G401 (cell line): ENCODE results near the gene RHOB. TPM values are rescaled to one million over a fixed set of nuclear protein-coding genes. Genes with fewer than 3 reads are reported as not detected.
"Not testable (repeated sequence)": the region's sequence is repeated elsewhere in the genome, so short reads cannot be mapped to it uniquely, and the experiment has no call there.

Source experiments
- DNase-seq: peaks from one replicate; pipeline ENCODE4 v3.0.0-alpha.2; 2015; ENCODE audit warnings: low spot score
- in situ Hi-C: cut with HindIII; loops from 2 replicates; pipeline ENCODE4 v1.10.0; 2016; ENCODE audit warnings: low sequenced_read_pairs, mixed read lengths
- total RNA-seq: library from RNA; depleted of rRNA; stranded (reverse); fragments of >200 nt; shearing (Covaris generic); gene quantifications from 2 replicates; pipeline ENCODE4 v1.2.3, GENCODE V29; 2014

RHOB gene
- total RNA-seq, 1 experiment from 2014 or later = 317 TPM

DNA sequence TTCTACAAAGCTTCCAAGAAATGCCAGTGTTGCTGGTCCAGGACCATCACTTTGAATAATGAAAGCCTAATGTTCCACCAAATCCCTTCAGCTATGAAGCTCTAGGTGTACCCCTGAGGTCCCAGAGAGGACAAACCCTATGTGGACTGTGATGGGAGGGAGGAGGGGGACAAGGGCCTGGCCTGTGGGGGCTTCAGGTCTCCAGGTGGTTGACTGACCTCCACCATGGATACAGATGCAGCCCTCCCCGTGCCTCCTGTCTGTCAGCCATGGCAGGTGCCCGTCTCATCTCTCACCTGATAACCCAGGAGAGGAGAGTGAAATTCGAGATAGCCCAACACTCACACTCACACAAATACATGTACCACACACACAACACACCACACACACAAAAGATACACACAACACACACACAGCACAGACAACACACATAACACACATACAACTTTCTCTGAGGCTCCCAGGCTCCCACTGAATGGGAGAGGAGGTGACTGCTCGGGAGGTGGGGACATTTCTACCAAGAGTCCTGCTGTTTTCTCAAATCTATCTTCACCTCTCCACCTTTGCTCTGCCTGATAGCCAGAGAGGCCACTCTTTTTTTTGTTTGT is 12.8 kb upstream of the RHOB start:
- no peak for DNase-seq
- in situ Hi-C loops = no loop called here

DNA sequence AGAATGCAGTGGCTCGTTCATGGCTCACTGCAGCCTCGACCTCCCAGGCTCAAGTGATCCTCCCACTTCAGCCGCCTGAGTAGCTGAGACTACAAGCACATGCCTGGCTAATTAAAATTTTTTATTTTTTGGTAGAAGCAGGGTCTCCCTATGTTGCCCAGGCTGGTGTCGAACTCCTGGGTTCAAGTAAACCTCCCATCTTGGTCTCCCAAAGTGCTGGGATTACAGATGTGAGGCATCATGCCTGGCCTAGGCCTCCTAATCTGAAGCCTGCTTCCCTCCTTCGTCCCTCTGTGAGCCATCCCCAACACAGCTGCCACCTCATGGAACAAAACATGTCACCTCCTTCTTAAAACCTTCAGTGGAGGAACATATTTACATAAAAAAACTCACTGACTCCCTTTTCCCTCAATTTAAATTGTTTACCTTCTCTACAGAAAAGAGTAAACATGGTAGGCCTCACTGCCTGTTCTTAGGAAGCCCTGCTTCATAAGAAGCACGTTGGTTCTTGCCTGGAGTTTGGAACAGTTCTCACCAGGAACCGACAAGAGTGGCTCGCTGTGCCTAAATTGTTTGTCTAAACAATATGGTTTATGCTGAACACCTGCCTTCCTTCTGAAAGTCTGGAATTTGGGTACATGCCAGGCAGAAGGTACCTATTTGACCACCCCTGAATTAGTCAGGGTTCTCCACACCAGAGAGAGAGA is 12.1 kb upstream of the RHOB start:
- in situ Hi-C loops = no loop called here
- DNase-seq = no peak

DNA sequence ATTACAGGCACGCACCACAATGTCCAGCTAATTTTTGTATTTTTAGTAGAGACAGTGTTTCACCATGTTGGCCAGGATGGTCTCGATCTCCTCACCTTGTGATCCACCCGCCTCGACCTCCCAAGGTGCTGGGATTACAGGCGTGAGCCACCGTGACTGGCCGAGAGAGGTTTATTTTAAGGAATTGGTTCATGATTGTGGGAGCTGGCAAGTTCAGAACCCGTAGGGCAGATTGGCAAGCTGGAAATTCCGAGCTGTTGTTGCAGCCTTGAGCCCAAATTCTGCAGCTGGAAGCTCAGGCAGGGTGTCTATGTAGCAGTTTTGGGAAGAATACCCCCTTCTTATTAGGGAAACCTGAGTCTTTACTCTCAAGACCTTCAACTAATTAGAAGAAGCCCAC is 11.4 kb upstream of the RHOB start:
- in situ Hi-C loops = not testable (repeated sequence)

DNA sequence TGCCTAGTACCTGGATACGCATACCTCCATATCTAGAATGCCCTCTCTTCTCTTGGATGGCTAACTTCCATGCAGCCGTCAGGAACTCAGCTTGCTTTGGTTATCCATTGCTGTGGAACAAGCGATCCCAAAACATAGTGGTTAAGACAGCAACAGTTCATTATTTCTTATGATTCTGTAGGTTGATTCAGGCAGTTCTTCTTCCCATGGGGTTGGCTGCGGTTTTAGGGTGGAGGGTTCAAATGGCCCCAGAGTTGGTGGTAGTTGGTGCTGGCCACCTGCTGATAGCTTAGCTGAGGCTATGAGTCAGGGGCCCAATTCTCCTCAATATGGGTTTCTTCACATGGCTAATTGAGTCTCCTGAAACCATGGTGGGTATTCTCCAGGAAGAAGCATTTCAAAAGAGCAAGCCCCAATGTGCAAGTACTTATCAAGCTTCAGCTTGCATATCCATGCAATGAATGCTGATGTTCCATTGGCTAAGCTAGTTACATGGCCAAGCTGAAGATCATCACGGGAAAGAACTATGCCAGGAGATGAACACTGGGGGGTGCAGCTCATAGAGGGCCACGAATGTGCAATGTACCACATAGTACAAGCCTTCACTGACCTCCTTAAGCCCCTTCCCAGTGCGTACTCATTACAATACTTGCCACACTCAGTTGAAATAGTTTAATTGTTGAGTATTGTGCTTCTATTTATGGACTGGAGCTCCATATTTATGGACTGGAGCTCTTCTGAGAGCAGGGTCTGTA is 10.0 kb upstream of the RHOB start:
- DNase-seq = no peak
- in situ Hi-C loops = no loop called here

More for the DNA sequence above, 11.4 kb upstream of the RHOB start:
- DNase-seq = not testable (repeated sequence)

DNA sequence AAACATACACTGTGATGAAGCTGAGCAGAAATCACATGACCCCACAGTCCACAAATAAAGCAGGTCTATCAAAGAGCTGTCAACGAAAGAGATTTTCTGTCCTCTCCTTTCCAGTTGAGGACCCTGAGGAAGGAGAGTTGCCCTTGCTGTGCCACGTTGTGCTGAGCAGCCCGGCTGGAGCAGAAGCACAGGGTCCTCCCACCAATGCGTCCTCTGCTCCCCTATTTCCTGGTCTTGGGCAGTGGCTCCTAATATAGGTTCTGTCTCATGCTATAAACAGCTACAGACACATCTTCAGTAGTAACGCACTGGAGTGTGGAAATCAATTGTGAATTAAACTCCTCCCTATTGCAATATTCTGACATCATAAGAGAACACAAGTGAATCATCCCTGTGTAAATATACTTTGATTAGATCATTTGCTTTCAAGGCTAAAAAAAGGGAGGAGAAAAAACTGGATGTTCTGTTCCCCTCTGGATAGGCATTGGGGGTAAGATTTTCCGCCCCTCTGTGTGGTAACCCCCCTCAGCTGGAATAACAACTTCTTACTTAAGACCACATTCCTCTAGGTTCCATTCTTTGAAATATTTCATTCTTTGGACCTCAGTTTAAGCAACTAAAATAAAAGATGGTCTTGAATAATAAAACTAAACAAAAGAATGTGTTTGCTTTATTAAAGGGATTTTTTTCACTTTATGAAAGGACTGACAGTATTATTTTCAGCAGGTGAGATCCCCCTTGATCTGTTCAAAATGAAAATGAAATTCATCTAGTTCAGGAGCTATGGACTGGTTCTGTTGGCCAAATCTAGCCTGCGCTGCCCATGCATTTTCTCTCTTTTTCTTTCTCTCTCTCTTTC is 8.3 kb upstream of the RHOB start:
- in situ Hi-C loops = no loop called here
- no peak for DNase-seq

DNA sequence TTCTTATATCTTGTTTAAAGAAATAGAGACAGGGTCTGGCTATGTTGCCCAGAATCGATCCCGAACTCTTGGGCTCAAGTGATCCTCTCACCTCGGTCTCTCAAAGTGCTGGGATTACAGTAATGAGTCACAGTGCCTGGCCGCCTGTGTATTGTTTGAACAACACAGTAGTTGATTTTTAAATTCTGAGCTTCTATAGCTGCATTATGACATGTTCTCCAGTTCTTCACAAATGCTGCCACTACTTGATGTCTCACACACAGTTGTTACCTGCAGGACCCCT is 7.7 kb upstream of the RHOB start:
- in situ Hi-C loops = no loop called here
- DNase-seq = no peak

DNA sequence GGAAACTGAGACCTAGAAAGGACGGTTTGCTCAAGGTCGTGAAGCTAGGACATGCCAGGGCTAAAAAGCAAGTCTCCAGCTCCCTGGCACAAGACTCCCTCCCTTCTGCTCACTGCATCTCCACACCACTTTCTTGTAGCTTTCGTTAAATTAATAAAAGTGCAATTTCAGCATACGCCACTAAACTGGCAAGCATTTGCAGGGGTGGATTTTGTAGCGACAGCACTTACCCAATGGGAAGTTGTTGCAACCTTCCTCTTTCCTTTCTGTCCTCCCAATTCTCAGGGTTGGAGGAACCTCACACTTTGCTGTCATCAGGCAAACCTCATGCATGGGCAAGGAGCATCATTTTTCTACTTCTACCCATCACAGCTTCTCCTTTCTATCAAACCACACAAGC is 7.4 kb upstream of the RHOB start:
- no peak for DNase-seq
- in situ Hi-C loops = no loop called here

DNA sequence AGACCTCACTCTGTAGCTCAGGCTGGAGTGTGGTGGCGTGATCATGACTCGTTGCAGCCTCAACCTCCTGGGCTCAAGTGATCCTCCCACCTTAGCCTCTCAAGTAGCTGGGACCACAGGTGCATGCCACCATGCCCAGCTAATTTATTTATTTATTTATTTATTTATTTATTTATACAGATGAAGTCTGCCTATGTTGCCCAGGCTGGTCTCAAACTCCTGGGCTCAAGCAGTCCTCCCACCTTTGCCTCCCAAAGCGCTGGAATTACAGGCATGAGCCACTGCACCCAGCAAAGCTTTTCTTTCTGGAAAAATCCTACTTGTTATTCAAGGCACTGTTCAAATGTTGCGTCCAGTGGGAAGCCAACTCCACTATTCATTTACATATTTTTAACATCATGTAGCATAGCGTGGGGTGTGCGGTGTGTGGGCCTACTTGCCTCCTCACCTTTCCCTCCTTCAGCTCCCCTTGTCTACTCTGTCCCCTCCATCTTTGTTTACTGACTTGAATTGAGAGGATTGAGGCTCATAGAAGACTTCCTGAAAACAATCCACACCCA is 6.8 kb upstream of the RHOB start:
- in situ Hi-C loops = loop anchor here (5.0 kb wide), 1 partner anchor 197 kb away; no protein-coding TSS in a partner anchor

DNA sequence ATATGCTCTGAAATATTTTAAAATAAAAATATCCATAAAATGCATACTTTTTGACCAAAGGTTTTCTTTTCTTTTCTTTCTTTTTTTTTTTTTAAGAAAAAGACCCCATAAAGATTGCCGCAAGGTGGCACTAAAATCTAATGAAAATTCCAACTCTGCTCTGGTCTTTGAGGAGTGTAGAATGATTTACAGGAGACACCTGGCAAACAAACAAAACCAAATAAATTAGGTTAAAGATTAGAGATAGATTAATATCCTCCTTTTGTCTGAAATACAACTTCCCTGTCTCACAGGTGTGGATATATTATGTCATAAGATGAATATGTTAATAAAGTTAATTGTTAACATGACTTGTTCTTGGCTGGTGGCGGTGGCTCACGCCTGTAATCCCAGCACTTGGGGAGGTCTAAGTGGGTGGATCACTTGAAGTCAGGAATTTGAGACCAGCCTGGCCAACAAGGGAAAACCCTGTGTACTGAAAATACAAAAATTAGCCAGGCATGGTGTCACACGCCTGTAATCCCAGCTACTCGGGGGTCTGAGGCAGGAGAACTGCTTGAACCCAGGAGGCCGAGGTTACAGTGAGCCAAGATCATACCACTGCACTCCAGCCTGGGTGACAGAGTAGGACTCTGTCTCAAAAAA is 3.5 kb upstream of the RHOB start:
- in situ Hi-C loops = loop anchor here (5.0 kb wide), 1 partner anchor 194 kb away; no protein-coding TSS in a partner anchor
- peak; percentile 81 for DNase-seq

More for the DNA sequence above, 6.8 kb upstream of the RHOB start:
- DNase-seq = no peak

DNA sequence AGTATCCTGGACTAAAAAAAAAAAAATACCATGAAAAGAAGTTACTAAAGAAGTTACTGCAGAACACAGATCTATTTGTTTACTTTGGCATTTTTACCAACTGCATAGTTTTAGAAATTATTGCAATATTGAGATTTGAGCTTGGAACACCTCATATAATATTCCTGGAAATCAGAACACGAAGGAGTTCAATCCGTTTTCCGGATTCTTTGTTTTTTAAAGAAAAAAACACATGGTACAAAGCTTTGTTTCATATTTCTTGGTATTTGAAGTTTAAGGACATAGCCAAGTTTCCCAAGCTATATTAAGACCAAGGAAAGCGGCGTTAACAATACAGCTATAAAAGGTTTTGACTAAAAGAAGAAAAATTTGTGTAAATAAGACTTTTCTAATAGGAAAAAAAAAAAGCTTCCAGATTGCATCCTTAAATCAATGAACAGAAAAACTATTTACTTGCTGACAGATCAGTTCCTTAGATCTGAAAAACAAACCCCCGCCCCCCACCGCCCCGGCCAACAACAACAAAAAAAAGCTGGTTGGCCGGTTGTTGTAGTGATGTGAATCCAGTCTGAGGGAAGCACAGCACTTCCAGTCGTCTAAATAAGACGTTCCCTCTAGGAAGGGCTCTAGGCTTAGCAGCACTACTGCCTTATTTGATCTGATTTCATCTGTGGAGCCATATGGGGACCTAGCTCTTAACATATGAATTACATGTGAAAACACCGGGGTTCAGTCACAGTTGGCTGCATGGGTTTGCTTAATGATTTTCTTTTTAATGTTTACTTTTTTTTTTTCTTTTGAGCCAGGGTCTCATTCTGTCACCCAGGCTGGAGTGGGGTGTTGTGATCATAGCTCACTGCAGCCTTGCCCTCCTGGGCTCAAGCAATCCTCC is 2.5 kb upstream of the RHOB start:
- DNase-seq = peak; percentile 44
- in situ Hi-C loops = loop anchor here (5.0 kb wide), 1 partner anchor 193 kb away; no protein-coding TSS in a partner anchor

DNA sequence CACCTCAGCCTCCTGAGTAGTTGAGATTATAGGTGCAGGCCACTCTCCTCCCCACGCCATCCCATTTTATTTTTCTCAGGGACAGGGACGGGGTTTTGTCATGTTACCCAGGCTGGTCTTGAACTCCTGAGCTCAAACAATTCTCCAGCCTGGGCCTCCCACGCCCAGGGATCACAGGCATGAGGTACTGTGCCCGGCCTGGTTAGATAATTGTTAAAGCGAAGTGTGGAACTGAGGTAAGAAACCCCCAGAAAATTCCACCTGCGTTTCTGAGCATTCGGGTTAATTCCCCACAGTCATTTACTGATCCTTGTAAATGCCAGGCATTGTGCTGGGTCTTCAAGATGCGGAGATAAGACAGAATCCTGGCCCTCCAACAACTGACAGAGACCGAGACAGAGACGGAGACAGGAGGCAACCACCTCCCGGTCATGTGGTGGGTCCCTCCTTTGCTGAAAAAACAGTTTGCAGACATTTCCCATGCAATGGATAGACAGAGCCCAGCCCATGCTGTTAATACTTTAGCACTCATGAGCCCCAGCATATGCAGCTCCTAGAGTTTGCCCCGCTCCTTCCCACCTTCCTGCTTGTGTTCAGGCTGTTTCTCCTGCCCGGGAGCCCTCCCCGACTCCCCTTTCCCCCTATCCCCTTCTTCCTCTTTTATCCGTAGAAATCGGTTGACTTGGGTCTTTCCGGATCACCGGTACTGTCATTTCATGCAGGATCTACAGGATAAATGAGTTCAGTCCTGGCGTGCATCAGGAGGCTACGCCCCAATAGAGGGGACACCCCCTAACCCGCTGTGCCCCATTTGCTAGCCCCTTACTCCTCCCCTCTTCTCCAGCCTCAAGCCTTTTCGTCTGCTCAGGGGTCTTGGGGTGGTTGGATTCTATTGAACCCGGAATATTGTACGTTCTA is 1.6 kb upstream of the RHOB start:
- peak; percentile 23 for DNase-seq
- in situ Hi-C loops = loop anchor here (5.0 kb wide), 1 partner anchor 192 kb away; no protein-coding TSS in a partner anchor

DNA sequence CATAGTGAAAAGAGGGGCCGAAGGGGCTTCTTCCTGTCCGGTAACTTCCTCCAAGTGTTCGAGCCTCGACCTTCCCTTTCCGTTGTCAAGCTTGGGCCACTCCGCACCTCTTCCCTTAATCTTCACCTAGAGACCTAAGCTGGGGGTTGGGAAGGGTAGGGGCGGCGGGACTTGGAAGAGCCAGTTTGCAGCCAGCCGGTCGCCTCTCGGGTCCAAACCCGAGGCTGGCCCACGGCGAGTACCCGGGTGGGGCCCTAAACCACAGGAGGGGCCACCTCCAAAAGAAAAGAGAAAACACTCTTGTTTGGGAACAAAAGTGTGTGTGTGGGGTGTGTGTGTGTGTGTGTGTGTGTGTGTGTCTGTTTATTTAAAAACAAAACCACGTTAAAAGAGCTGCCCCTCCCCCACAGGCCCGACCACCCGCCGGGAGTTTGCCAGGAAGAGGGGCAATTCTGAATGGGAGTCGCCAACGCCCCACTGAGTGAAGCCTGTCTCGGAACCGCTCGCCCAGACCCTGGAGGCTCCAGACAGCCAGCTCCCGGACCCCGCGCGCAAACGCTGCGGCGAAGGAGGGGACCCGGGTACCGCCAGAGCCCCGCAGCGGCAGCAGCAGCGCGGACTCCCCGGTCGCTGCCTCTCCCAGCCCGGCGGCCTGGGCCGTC is 488 bp upstream of the RHOB start:
- DNase-seq = peak; percentile 18
- in situ Hi-C loops = no loop called here

DNA sequence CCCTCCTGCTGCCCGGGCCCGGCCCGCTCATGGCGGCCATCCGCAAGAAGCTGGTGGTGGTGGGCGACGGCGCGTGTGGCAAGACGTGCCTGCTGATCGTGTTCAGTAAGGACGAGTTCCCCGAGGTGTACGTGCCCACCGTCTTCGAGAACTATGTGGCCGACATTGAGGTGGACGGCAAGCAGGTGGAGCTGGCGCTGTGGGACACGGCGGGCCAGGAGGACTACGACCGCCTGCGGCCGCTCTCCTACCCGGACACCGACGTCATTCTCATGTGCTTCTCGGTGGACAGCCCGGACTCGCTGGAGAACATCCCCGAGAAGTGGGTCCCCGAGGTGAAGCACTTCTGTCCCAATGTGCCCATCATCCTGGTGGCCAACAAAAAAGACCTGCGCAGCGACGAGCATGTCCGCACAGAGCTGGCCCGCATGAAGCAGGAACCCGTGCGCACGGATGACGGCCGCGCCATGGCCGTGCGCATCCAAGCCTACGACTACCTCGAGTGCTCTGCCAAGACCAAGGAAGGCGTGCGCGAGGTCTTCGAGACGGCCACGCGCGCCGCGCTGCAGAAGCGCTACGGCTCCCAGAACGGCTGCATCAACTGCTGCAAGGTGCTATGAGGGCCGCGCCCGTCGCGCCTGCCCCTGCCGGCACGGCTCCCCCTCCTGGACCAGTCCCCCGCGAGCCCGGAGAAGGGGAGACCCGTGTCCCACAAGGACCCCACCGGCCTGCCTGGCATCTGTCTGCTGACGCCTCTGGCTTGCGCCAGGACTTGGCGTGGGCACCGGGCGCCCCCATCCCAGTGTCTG is 767 bp downstream of the RHOB start:
- DNase-seq = peak; percentile 75
- in situ Hi-C loops = no loop called here

DNA sequence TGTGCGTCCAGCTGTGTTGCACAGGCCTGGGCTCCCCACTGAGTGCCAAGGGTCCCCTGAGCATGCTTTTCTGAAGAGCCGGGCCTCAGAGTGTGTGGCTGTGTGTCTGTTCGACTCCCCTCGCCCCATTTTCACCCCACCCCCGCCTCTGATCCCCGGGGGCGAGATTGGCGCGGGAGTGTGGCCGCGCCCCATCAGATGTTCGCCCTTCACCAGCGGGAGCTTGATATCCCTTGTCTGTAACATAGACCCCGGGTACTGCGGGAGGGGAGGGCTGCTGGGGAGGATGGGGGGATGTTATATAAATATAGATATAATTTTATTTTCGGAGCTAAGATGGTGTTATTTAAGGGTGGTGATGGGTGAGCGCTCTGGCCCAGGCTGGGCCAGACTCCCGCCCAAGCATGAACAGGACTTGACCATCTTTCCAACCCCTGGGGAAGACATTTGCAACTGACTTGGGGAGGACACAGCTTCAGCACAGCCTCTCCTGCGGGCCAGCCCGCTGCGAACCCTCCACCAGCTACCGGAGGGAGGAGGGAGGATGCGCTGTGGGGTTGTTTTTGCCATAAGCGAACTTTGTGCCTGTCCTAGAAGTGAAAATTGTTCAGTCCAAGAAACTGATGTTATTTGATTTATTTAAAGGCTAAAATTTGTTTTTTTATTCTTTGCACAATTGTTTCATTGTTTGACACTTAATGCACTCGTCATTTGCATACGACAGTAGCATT is 1.5 kb downstream of the RHOB start:
- DNase-seq = peak; percentile 43
- in situ Hi-C loops = no loop called here

DNA sequence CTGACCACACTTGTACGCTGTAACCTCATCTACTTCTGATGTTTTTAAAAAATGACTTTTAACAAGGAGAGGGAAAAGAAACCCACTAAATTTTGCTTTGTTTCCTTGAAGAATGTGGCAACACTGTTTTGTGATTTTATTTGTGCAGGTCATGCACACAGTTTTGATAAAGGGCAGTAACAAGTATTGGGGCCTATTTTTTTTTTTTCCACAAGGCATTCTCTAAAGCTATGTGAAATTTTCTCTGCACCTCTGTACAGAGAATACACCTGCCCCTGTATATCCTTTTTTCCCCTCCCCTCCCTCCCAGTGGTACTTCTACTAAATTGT is 2.1 kb downstream of the RHOB start:
- in situ Hi-C loops = no loop called here
- DNase-seq = no peak
